AG04449 (cell line): ENCODE results near the gene LSS.

Experiments used
- CTCF ChIA-PET: fragments of 350-600 bp; formaldehyde crosslinking; extraction: SDS; loops from one replicate; lab custom pipeline; 2021; ENCODE audit warnings: antibody characterized with exemption; lab: Yijun Ruan, JAX
- POLR2A ChIA-PET: fragments of 400-600, 350-600 bp; formaldehyde crosslinking; extraction: SDS; loops from one replicate; lab custom pipeline; 2020; ENCODE audit warnings: antibody characterized with exemption, inconsistent platforms; lab: Yijun Ruan, JAX
- DNase-seq: peaks from one replicate; pipeline ENCODE4 v3.0.0-alpha.2; 2010; ENCODE audit warnings: low read depth, low spot score
- H3K4me3 ChIP-seq: 2 replicates; pipeline ENCODE4 v1.5.1; 2011; ENCODE audit warnings: low read depth, mild to moderate bottlenecking, control low read depth, low read length
- TF ChIP-seq, protein P1 (sequence below): IDR thresholded peaks from one replicate; pipeline ENCODE4 v1.5.1; 2011; ENCODE audit warnings: mild to moderate bottlenecking, moderate library complexity, low read length, control low read depth, inconsistent platforms; ENCODE audit not compliant: insufficient read depth; ENCODE audit errors: missing control alignments

The LSS gene

DNA sequence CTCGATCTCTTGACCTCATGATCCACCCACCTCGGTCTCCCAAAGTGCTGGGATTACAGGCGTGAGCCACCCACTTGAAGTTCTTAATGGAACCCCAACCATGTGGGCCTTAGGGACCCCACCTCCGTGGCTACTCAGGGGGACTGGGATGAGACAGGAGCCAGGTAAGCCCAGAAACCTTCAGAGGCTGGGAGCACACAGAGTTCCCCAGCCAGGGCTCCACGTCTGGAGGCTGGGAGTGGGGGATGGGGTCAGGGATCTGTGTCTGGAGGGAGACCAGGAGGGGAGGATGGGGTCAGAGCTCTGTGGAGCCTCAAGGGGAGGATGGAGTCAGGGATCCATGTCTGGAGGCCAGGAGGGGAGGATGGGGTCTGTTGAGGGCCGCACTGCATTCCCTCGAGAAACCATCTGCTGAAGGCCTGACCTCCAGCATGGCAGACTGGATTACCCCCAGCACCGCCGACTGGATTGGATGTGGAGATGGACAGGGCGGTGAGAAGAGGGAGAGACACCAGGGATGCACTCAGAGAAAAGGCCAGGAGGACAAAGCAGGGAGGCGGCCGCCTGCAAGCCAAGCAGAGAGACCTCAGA, 71.1 kb downstream of the LSS start:
- H3K4me3 ChIP-seq = no peak overlapping the region
- TF ChIP-seq, protein P1, sequence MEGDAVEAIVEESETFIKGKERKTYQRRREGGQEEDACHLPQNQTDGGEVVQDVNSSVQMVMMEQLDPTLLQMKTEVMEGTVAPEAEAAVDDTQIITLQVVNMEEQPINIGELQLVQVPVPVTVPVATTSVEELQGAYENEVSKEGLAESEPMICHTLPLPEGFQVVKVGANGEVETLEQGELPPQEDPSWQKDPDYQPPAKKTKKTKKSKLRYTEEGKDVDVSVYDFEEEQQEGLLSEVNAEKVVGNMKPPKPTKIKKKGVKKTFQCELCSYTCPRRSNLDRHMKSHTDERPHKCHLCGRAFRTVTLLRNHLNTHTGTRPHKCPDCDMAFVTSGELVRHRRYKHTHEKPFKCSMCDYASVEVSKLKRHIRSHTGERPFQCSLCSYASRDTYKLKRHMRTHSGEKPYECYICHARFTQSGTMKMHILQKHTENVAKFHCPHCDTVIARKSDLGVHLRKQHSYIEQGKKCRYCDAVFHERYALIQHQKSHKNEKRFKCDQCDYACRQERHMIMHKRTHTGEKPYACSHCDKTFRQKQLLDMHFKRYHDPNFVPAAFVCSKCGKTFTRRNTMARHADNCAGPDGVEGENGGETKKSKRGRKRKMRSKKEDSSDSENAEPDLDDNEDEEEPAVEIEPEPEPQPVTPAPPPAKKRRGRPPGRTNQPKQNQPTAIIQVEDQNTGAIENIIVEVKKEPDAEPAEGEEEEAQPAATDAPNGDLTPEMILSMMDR = no peak
- POLR2A ChIA-PET = no interaction called here
- no peak for DNase-seq
- CTCF ChIA-PET = interaction anchor here (1.7 to 3.1 kb wide), 2 partner anchors 8 to 14 kb away, joined by 4 to 21 read pairs; no protein-coding TSS in a partner anchor

DNA sequence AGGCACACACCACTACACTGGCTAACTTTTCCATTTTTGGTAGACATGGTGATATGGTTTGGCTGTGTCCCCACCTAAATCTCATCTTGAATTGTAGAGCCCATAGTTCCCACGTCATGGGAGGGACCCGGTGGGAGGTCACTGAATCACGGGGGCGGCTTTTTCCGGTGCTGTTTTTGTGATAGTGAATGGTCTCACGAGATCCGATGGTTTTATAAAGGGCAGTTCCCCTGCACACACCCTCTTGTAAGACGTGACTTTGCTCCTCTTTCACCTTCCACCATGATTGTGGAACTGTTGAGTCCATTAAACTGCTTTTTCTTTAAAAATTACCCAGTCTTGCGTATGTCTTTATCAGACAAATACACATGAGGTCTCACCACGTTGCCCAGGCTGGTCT, 71.9 kb downstream of the LSS start:
- no peak overlapping the region for H3K4me3 ChIP-seq
- TF ChIP-seq, protein P1 = no peak
- no peak for DNase-seq
- CTCF ChIA-PET = no interaction called here
- POLR2A ChIA-PET = no interaction called here

DNA sequence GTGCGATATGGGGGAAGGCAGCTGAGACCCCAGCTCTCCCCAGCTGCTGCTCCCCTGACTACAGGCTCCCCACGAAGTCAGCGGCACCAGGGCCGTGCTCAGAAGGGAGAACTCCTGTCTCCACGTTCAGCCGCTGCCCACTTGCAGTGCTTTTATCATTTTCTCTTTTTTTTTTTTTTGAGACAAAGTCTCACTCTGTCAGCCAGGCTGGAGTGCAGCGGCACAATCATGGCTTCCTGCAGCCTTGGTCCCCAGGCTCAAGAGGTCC, 72.3 kb downstream of the LSS start:
- CTCF ChIA-PET = no interaction called here
- POLR2A ChIA-PET = no interaction called here
- no peak for DNase-seq
- H3K4me3 ChIP-seq = no peak overlapping the region
- TF ChIP-seq, protein P1 = no peak

DNA sequence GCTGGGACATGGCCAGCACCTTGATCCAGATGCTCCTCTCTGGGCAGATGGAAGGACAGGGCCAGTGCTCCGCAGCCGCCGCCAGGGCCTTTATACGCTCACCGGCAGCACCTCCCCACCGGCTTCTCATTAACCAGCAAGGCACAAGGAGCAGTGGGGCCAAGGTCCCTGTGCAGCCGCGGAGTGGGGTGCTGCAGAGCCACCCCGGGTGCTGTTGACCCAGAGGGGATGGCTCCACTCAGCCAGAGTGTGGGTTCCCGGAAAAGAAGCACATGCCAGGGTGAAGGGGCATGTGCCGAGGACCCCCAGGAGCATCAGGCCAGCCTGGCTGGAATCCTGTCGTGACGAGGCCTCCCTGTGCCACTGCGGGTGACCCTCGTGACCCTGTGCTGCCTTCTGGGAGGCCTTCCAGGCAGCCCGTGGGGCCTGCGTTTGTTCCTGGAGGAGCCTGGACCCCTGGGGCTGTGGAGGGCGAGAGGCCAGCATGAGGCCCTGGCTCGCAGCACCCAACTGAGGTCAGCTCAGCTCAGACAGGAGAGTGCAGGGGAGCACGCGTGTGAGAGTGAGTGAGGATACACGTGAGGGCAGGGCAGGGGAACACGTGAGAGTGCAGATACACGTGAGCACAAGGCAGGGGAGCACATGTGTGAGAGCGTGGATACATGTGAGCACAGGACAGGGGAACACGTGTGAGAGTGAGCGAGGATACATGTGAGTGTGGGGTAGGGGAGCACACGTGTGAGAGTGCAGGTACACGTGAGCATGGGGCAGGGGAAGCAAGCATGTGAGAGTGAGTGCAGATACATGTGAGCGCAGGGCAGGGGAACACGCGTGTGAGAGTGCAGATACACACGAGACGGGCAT, 72.8 kb downstream of the LSS start, which contains the start of gene FTCD:
TSS of gene FTCD (minus strand) at position 66 of the 864 bp plus-strand sequence. CDS start at position 10, 56 bp downstream.
- POLR2A ChIA-PET = no interaction called here
- CTCF ChIA-PET = interaction anchor here (0.7 to 3.0 kb wide), 2 partner anchors 13 to 35 kb away, joined by 6 to 10 read pairs; no protein-coding TSS in a partner anchor
- H3K4me3 ChIP-seq = no peak within 1 kb of the TSS
- TF ChIP-seq, protein P1 = no peak
- DNase-seq = no peak

DNA sequence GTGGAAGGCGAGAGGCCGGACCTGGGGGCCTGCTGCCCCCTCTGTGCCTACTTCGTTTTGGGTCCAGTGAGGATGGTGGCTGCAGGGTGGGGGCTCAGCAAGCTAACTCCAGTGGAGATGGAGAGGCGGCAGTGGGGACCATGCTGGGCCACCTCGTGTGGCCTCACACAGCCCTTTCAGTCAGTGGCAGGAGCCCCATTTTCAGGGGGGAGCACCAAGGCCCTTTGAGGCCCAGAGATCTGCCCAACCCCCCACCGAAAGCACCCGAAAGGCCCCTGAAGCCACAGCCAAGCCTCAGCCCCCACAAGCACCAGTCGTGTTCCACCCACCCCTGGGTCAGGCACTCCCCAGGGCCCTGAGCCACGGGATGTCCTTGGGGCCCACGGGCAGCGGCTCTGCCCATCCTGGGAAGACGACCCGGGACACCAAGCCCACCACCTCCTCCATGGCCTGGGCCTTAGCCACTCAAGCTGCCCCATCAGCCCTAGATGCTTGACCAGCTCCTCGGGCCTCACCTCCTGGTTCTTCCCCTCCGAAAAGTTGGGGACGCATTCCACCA, 73.5 kb downstream of the LSS start:
- POLR2A ChIA-PET = no interaction called here

More for the DNA sequence above, 73.5 kb downstream of the LSS start:
- TF ChIP-seq, protein P1 = no peak
- CTCF ChIA-PET = interaction anchor here (0.6 to 3.0 kb wide), 4 partner anchors 9 to 139 kb away, joined by 3 to 10 read pairs (median 5); no protein-coding TSS in a partner anchor
- H3K4me3 ChIP-seq = no peak overlapping the region
- DNase-seq = no peak
